ENCODE measurements around the gene SNAP47.

SNAP47 gene

DNA sequence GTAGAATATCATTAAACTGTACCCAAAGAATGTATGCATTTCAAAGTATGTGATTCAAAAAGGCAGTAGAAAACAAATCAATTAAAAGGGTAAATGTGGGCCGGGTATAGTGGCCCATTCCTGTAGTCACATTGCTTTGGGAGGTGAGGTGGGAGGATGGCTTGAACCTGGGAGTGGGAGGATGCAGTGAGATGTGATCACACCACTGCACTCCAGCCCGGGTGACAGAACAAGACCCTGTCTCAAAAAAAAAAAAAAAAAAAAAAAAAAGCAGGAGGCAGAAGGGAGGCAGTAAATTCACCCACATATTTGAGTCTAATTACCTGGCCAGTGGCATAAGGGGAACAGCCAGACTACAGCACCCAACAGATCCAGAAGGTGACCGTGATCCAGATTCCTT lies 62.4 kb downstream of the SNAP47 start:
- no peaks in the 10 kb centered on the region for H3K36me3 ChIP-seq (replicated peaks; ENCODE audit: insufficient read depth, low read length)
- no peak overlapping the region for H3K9ac ChIP-seq (ENCODE audit: low read length)
- H3F3A ChIP-seq (ENCODE audit: insufficient read depth, low read length), result no peaks in the 10 kb centered on the region
- H3K4me1 ChIP-seq (ENCODE audit: low read length), result no peaks in the 10 kb centered on the region
- no peaks in the 10 kb centered on the region for H3K9me2 ChIP-seq (replicated peaks; ENCODE audit: insufficient read depth, low read length)
- H3K4me3 ChIP-seq (ENCODE audit: low read length), result no peak overlapping the region
- no peak overlapping the region for H3K27ac ChIP-seq (ENCODE audit: low read length)
- no peak overlapping the region for H3K4me2 ChIP-seq (ENCODE audit: low read depth, low read length)
- H3K27me3 ChIP-seq (replicated peaks; ENCODE audit: insufficient read depth, low read length), result no peaks in the 10 kb centered on the region
- DNase-seq, result no peak
- no peak overlapping the region for H2AFZ ChIP-seq (ENCODE audit: low read length)
- no peaks in the 10 kb centered on the region for H3K79me2 ChIP-seq (ENCODE audit: low read length)
- no peaks in the 10 kb centered on the region for H3K9me3 ChIP-seq (replicated peaks; ENCODE audit: insufficient read depth, low read length)
- H4K20me1 ChIP-seq (ENCODE audit: insufficient read depth, low read length), result no peaks in the 10 kb centered on the region
- TF ChIP-seq EZH2phosphoT487 (IDR thresholded peaks at IDR 0.05; ENCODE audit: low read length) (no peak), EZH2 (optimal IDR thresholded peaks at IDR 0.05; ENCODE audit: low read depth, low read length) (no peak)
- TF ChIP-seq, protein P1, sequence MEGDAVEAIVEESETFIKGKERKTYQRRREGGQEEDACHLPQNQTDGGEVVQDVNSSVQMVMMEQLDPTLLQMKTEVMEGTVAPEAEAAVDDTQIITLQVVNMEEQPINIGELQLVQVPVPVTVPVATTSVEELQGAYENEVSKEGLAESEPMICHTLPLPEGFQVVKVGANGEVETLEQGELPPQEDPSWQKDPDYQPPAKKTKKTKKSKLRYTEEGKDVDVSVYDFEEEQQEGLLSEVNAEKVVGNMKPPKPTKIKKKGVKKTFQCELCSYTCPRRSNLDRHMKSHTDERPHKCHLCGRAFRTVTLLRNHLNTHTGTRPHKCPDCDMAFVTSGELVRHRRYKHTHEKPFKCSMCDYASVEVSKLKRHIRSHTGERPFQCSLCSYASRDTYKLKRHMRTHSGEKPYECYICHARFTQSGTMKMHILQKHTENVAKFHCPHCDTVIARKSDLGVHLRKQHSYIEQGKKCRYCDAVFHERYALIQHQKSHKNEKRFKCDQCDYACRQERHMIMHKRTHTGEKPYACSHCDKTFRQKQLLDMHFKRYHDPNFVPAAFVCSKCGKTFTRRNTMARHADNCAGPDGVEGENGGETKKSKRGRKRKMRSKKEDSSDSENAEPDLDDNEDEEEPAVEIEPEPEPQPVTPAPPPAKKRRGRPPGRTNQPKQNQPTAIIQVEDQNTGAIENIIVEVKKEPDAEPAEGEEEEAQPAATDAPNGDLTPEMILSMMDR (IDR thresholded peaks at IDR 0.05; ENCODE audit: low read length), result no peak

GRCh38 chr1:227798078-227798802 lies 63.0 kb downstream of the SNAP47 start:
- H3K36me3 ChIP-seq (replicated peaks; ENCODE audit: insufficient read depth, low read length), result no peaks in the 10 kb centered on the region
- no peak overlapping the region for H3K27ac ChIP-seq (ENCODE audit: low read length)
- H3K27me3 ChIP-seq (replicated peaks; ENCODE audit: insufficient read depth, low read length), result no peaks in the 10 kb centered on the region
- no peaks in the 10 kb centered on the region for H3K9me2 ChIP-seq (replicated peaks; ENCODE audit: insufficient read depth, low read length)
- no peak overlapping the region for H3K9ac ChIP-seq (ENCODE audit: low read length)
- DNase-seq, result no peak
- H3K4me2 ChIP-seq (ENCODE audit: low read depth, low read length), result no peak overlapping the region
- TF ChIP-seq EZH2 (optimal IDR thresholded peaks at IDR 0.05; ENCODE audit: low read depth, low read length) (no peak), EZH2phosphoT487 (IDR thresholded peaks at IDR 0.05; ENCODE audit: low read length) (no peak)
- TF ChIP-seq, protein P1 (IDR thresholded peaks at IDR 0.05; ENCODE audit: low read length), result no peak
- no peaks in the 10 kb centered on the region for H3K4me1 ChIP-seq (ENCODE audit: low read length)
- no peak overlapping the region for H2AFZ ChIP-seq (ENCODE audit: low read length)
- H4K20me1 ChIP-seq (ENCODE audit: insufficient read depth, low read length), result no peaks in the 10 kb centered on the region
- H3K79me2 ChIP-seq (ENCODE audit: low read length), result no peaks in the 10 kb centered on the region
- H3K9me3 ChIP-seq (replicated peaks; ENCODE audit: insufficient read depth, low read length), result no peaks in the 10 kb centered on the region
- no peak overlapping the region for H3K4me3 ChIP-seq (ENCODE audit: low read length)
- H3F3A ChIP-seq (ENCODE audit: insufficient read depth, low read length), result no peaks in the 10 kb centered on the region

DNA sequence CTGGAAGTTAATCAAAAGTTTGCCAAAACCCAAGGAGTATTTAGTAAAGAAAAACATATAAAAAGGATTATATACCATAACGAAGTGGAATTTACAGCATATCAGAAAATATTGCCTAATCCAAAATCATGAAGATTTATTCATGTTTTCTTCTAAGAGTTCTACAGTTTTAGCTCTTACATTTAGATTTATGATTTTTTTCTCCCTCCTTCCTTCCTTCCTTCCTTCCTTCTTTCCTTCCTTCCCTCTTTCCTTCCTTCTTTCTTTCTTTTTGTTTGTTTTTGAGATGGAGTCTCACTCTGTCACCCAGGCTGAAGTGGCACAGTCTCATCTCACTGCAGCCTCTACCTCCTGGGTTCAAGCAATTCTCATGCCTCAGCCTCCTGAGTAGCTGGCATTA lies 64.5 kb downstream of the SNAP47 start:
- TF ChIP-seq, protein P1 (IDR thresholded peaks at IDR 0.05; ENCODE audit: low read length), result no peak
- TF ChIP-seq EZH2phosphoT487 (IDR thresholded peaks at IDR 0.05; ENCODE audit: low read length) (no peak), EZH2 (optimal IDR thresholded peaks at IDR 0.05; ENCODE audit: low read depth, low read length) (no peak)
- Histone ChIP-seq H2AFZ (ENCODE audit: low read length) (no peak overlapping the region), H3K79me2 (ENCODE audit: low read length) (no peaks in the 10 kb centered on the region), H3K9me2 (replicated peaks; ENCODE audit: insufficient read depth, low read length) (no peaks in the 10 kb centered on the region), H3K4me3 (ENCODE audit: low read length) (no peak overlapping the region), H3K4me2 (ENCODE audit: low read depth, low read length) (no peak overlapping the region), H3K9ac (ENCODE audit: low read length) (no peak overlapping the region), H3K9me3 (replicated peaks; ENCODE audit: insufficient read depth, low read length) (no peaks in the 10 kb centered on the region), H3K4me1 (ENCODE audit: low read length) (no peaks in the 10 kb centered on the region), H3K36me3 (replicated peaks; ENCODE audit: insufficient read depth, low read length) (no peaks in the 10 kb centered on the region), H3K27ac (ENCODE audit: low read length) (no peak overlapping the region), H3K27me3 (replicated peaks; ENCODE audit: insufficient read depth, low read length) (no peaks in the 10 kb centered on the region), H4K20me1 (ENCODE audit: insufficient read depth, low read length) (no peaks in the 10 kb centered on the region), H3F3A (ENCODE audit: insufficient read depth, low read length) (no peaks in the 10 kb centered on the region)
- no peak for DNase-seq

Measured in MM.1S (cell line).